Measurements from ENCODE around the gene DGKG.

DGKG gene

GRCh38 chr3:186137051-186137685 is 224.9 kb downstream of the DGKG start:
- POLR2A ChIA-PET = no interaction called here
- CTCF ChIA-PET = interaction anchor here (0.5 to 0.6 kb wide), 2 partner anchors 21 to 478 kb away, joined by 3 to 5 read pairs; no protein-coding TSS in a partner anchor
- TF ChIP-seq LEF1 (IDR thresholded peaks at IDR 0.05; ENCODE audit: borderline replicate concordance) (no peak), CTBP1 (IDR thresholded peaks at IDR 0.05; ENCODE audit: borderline replicate concordance) (no peak), NFRKB (IDR thresholded peaks at IDR 0.05) (no peak), FOXA1 (IDR thresholded peaks at IDR 0.05) (no peak), ZNF384 (IDR thresholded peaks at IDR 0.05) (no peak), ARNT (IDR thresholded peaks at IDR 0.05) (no peak), ELF4 (IDR thresholded peaks at IDR 0.05) (no peak), FOXK2 (IDR thresholded peaks at IDR 0.05) (no peak), TARDBP (IDR thresholded peaks at IDR 0.05) (no peak), SP1 (IDR thresholded peaks at IDR 0.05) (no peak), L3MBTL2 (conservative IDR thresholded peaks at IDR 0.05) (no peak)
- DNase-seq (ENCODE audit: extremely low spot score) = no peak

- no peak for DNase-seq (ENCODE audit: extremely low spot score)
- ChIA-PET CTCF (no interaction called here), POLR2A (no interaction called here)
- TF ChIP-seq TARDBP (IDR thresholded peaks at IDR 0.05) = no peak
Observed at GRCh38 chr3:186133980-186134379, 228.1 kb downstream of the DGKG start.

- TF ChIP-seq ZNF384 (IDR thresholded peaks at IDR 0.05) = no peak
- no peak for TF ChIP-seq FOXA1 (IDR thresholded peaks at IDR 0.05)
- no peak for TF ChIP-seq FOXK2 (IDR thresholded peaks at IDR 0.05)
- no peak for TF ChIP-seq L3MBTL2 (conservative IDR thresholded peaks at IDR 0.05)
- no peak for TF ChIP-seq CTBP1 (IDR thresholded peaks at IDR 0.05; ENCODE audit: borderline replicate concordance)
- CTCF ChIA-PET = no interaction called here
- DNase-seq (ENCODE audit: extremely low spot score) = no peak
- POLR2A ChIA-PET = no interaction called here
Observed at GRCh38 chr3:186132487-186132886, 229.5 kb downstream of the DGKG start.

- ChIA-PET CTCF (no interaction called here), POLR2A (no interaction called here)
- no peak for DNase-seq (ENCODE audit: extremely low spot score)
- no peak for TF ChIP-seq FOXM1 (IDR thresholded peaks at IDR 0.05; ENCODE audit: borderline replicate concordance)
Observed at GRCh38 chr3:186129206-186129605, 232.8 kb downstream of the DGKG start.

- DNase-seq (ENCODE audit: extremely low spot score) = no peak
- TF ChIP-seq LEF1 (IDR thresholded peaks at IDR 0.05; ENCODE audit: borderline replicate concordance) (no peak), PKNOX1 (IDR thresholded peaks at IDR 0.05) (no peak), NFRKB (IDR thresholded peaks at IDR 0.05) (no peak), ZNF384 (IDR thresholded peaks at IDR 0.05) (no peak), FOXA1 (IDR thresholded peaks at IDR 0.05) (no peak), FOXM1 (IDR thresholded peaks at IDR 0.05; ENCODE audit: borderline replicate concordance) (no peak), L3MBTL2 (conservative IDR thresholded peaks at IDR 0.05) (no peak), CTBP1 (IDR thresholded peaks at IDR 0.05; ENCODE audit: borderline replicate concordance) (no peak), SP1 (IDR thresholded peaks at IDR 0.05) (no peak), HDGF (IDR thresholded peaks at IDR 0.05; ENCODE audit: borderline replicate concordance) (no peak), BHLHE40 (IDR thresholded peaks at IDR 0.05; ENCODE audit: borderline replicate concordance) (no peak)
- POLR2A ChIA-PET = interaction anchor here (0.6 kb wide), 1 partner anchor 174 kb away, joined by 3 read pairs; no protein-coding TSS in a partner anchor
- CTCF ChIA-PET = no interaction called here
Observed at GRCh38 chr3:186128158-186128557, 233.9 kb downstream of the DGKG start.

- no peak for DNase-seq (ENCODE audit: extremely low spot score)
- POLR2A ChIA-PET = interaction anchor here (0.6 kb wide), 1 partner anchor 174 kb away, joined by 3 read pairs; no protein-coding TSS in a partner anchor
- CTCF ChIA-PET = no interaction called here
- TF ChIP-seq ZNF384 (IDR thresholded peaks at IDR 0.05) (no peak), ELF4 (IDR thresholded peaks at IDR 0.05) (no peak), NFRKB (IDR thresholded peaks at IDR 0.05) (no peak), SP1 (IDR thresholded peaks at IDR 0.05) (no peak), PKNOX1 (IDR thresholded peaks at IDR 0.05) (no peak), HDGF (IDR thresholded peaks at IDR 0.05; ENCODE audit: borderline replicate concordance) (no peak), SUZ12 (IDR thresholded peaks at IDR 0.05) (no peak)
Observed at GRCh38 chr3:186127463-186127862, 234.6 kb downstream of the DGKG start.

GRCh38 chr3:186125118-186125517 is 236.9 kb downstream of the DGKG start:
- ChIA-PET CTCF (no interaction called here), POLR2A (no interaction called here)
- no peak for DNase-seq (ENCODE audit: extremely low spot score)
- TF ChIP-seq CTBP1 (IDR thresholded peaks at IDR 0.05; ENCODE audit: borderline replicate concordance) = no peak

- ChIA-PET CTCF (no interaction called here), POLR2A (no interaction called here)
- TF ChIP-seq SP1 (IDR thresholded peaks at IDR 0.05) (no peak), FOXK2 (IDR thresholded peaks at IDR 0.05) (no peak), HDGF (IDR thresholded peaks at IDR 0.05; ENCODE audit: borderline replicate concordance) (no peak), PKNOX1 (IDR thresholded peaks at IDR 0.05) (no peak), LEF1 (IDR thresholded peaks at IDR 0.05; ENCODE audit: borderline replicate concordance) (no peak), BHLHE40 (IDR thresholded peaks at IDR 0.05; ENCODE audit: borderline replicate concordance) (no peak), ARNT (IDR thresholded peaks at IDR 0.05) (no peak), FOXA1 (IDR thresholded peaks at IDR 0.05) (no peak), SUZ12 (IDR thresholded peaks at IDR 0.05) (no peak)
- DNase-seq (ENCODE audit: extremely low spot score) = no peak
Observed at GRCh38 chr3:186124592-186124991, 237.4 kb downstream of the DGKG start.
